ENCODE data around the gene FAM234A. TPM values are rescaled to one million over a fixed set of nuclear protein-coding genes. Genes with fewer than 3 reads are reported as not detected.

FAM234A gene
- total RNA-seq, 1 experiment from 2014 or later, result 121 TPM

GRCh38 chr16:252366-253337 lies 18.0 kb downstream of the FAM234A start:
- Histone ChIP-seq H3K9me3 (ENCODE audit: control insufficient read depth, insufficient read depth, low read depth, low read length) (no peaks in the 10 kb centered on the region), H3K4me1 (ENCODE audit: control insufficient read depth, insufficient read depth, low read length) (no peaks in the 10 kb centered on the region), H3K4me3 (ENCODE audit: low read depth in 2 of 2, low read length in 2 of 2) (no peak overlapping the region), H3K27ac (ENCODE audit: low read length) (no peak overlapping the region), H3K36me3 (ENCODE audit: control insufficient read depth, insufficient read depth, low read length) (no peaks in the 10 kb centered on the region), H3K27me3 (ENCODE audit: control insufficient read depth, insufficient read depth, low read length) (no peaks in the 10 kb centered on the region)
- no peak for DNase-seq (ENCODE audit: low read depth, low spot score)
- in situ Hi-C loops (cut with HindIII; ENCODE audit: low pct_unique_long_range_greater_than_20kb, low sequenced_read_pairs) (no loop called here), intact Hi-C loops (cut with micrococcal nuclease; ENCODE audit: unreplicated experiment) (no loop called here)
- POLR2A ChIA-PET, result no interaction called here
- no peak for ATAC-seq
- TF ChIP-seq POLR2AphosphoS5 (IDR thresholded peaks at IDR 0.05; ENCODE audit: low read depth, low read length) (no peak), SIN3A (IDR thresholded peaks at IDR 0.05; ENCODE audit: borderline replicate concordance, insufficient read depth, low read depth, low read length) (no peak)
- CTCF ChIA-PET, result no interaction called here
- BruUV-seq (replicated peaks), result no TSS peak

GRCh38 chr16:253833-254232 lies 19.2 kb downstream of the FAM234A start:
- Histone ChIP-seq H3K27me3 (ENCODE audit: control insufficient read depth, insufficient read depth, low read length) (no peaks in the 10 kb centered on the region), H3K4me3 (ENCODE audit: low read depth in 2 of 2, low read length in 2 of 2) (no peak overlapping the region), H3K9me3 (ENCODE audit: control insufficient read depth, insufficient read depth, low read depth, low read length) (no peaks in the 10 kb centered on the region), H3K36me3 (ENCODE audit: control insufficient read depth, insufficient read depth, low read length) (no peaks in the 10 kb centered on the region), H3K27ac (ENCODE audit: low read length) (no peak overlapping the region), H3K4me1 (ENCODE audit: control insufficient read depth, insufficient read depth, low read length) (no peaks in the 10 kb centered on the region)
- in situ Hi-C loops (cut with HindIII; ENCODE audit: low pct_unique_long_range_greater_than_20kb, low sequenced_read_pairs), result no loop called here
- no TSS peak for BruUV-seq (replicated peaks)
- POLR2A ChIA-PET, result interaction anchor here (0.8 kb wide), 1 partner anchor 41 kb away, joined by 3 read pairs; no protein-coding TSS in a partner anchor
- CTCF ChIA-PET, result no interaction called here
- intact Hi-C loops (cut with micrococcal nuclease; ENCODE audit: unreplicated experiment), result no loop called here
- TF ChIP-seq SIN3A (IDR thresholded peaks at IDR 0.05; ENCODE audit: borderline replicate concordance, insufficient read depth, low read depth, low read length), result no peak
- TF ChIP-seq TCF7L2 (IDR thresholded peaks at IDR 0.05; ENCODE audit: low read depth, low read length), result no peak
- TF ChIP-seq REST (IDR thresholded peaks at IDR 0.05; ENCODE audit: insufficient read depth in 1 of 2, low read depth in 2 of 2, low read length in 1 of 2), result no peak
- no peak for TF ChIP-seq POLR2AphosphoS5 (IDR thresholded peaks at IDR 0.05; ENCODE audit: low read depth, low read length)
- no peak for TF ChIP-seq CTCF (IDR thresholded peaks at IDR 0.05)
- DNase-seq (ENCODE audit: low read depth, low spot score), result no peak
- ATAC-seq, result no peak

GRCh38 chr16:254461-254860 lies 19.8 kb downstream of the FAM234A start:
- BruUV-seq (replicated peaks), result no TSS peak
- Histone ChIP-seq H3K27ac (ENCODE audit: low read length) (no peak overlapping the region), H3K27me3 (ENCODE audit: control insufficient read depth, insufficient read depth, low read length) (no peaks in the 10 kb centered on the region), H3K9me3 (ENCODE audit: control insufficient read depth, insufficient read depth, low read depth, low read length) (no peaks in the 10 kb centered on the region), H3K36me3 (ENCODE audit: control insufficient read depth, insufficient read depth, low read length) (no peaks in the 10 kb centered on the region), H3K4me1 (ENCODE audit: control insufficient read depth, insufficient read depth, low read length) (no peaks in the 10 kb centered on the region), H3K4me3 (ENCODE audit: low read depth in 2 of 2, low read length in 2 of 2) (no peak overlapping the region)
- ChIA-PET POLR2A (interaction anchor here (0.8 kb wide), 1 partner anchor 40 kb away, joined by 3 read pairs; no protein-coding TSS in a partner anchor), CTCF (no interaction called here)
- in situ Hi-C loops (cut with HindIII; ENCODE audit: low pct_unique_long_range_greater_than_20kb, low sequenced_read_pairs), result no loop called here
- no peak for DNase-seq (ENCODE audit: low read depth, low spot score)
- intact Hi-C loops (cut with micrococcal nuclease; ENCODE audit: unreplicated experiment), result no loop called here
- no peak for TF ChIP-seq SIN3A (IDR thresholded peaks at IDR 0.05; ENCODE audit: borderline replicate concordance, insufficient read depth, low read depth, low read length)
- TF ChIP-seq REST (IDR thresholded peaks at IDR 0.05; ENCODE audit: insufficient read depth in 1 of 2, low read depth in 2 of 2, low read length in 1 of 2), result no peak
- TF ChIP-seq POLR2AphosphoS5 (IDR thresholded peaks at IDR 0.05; ENCODE audit: low read depth, low read length), result no peak
- no peak for TF ChIP-seq CTCF (IDR thresholded peaks at IDR 0.05)
- ATAC-seq, result no peak
